HepG2 (cell line): ENCODE data around the gene NCOA6. TPM values are rescaled to one million over a fixed set of nuclear protein-coding genes. Genes with fewer than 3 reads are reported as not detected.

ENCODE experiments used
- ADNP ChIP-seq: sonication (generic); formaldehyde crosslinking; IDR thresholded peaks from 2 replicates; pipeline ENCODE4 v1.4.0; 2020; ENCODE audit warnings: missing genetic modification reagents
- CREBL2 ChIP-seq: sonication (generic); formaldehyde crosslinking; IDR thresholded peaks from 2 replicates; pipeline ENCODE4 v1.8.1; 2023; ENCODE audit warnings: missing genetic modification reagents, mild to moderate bottlenecking, borderline replicate concordance
- EEA1 ChIP-seq: sonication (generic); formaldehyde crosslinking; IDR thresholded peaks from 2 replicates; pipeline ENCODE4 v1.5.1; 2020; ENCODE audit warnings: mild to moderate bottlenecking, missing genetic modification reagents, borderline replicate concordance
- EHMT2 ChIP-seq: fragments of 200-600 bp; sonication (generic); IDR thresholded peaks from 2 replicates; pipeline ENCODE4 v1.7.0; 2017; ENCODE audit warnings: antibody characterized with exemption, low read depth, low read length, borderline replicate concordance
- MIXL1 ChIP-seq: IDR thresholded peaks from 2 replicates; pipeline ENCODE4 v1.6.1; 2016
- MLX ChIP-seq: IDR thresholded peaks from 2 replicates; pipeline ENCODE4 v1.6.1; 2016
- NCOA2 ChIP-seq: sonication (generic); formaldehyde crosslinking; IDR thresholded peaks from 2 replicates; pipeline ENCODE4 v1.8.0; 2022; ENCODE audit warnings: inconsistent platforms
- PATZ1 ChIP-seq: sonication (generic); formaldehyde crosslinking; IDR thresholded peaks from 2 replicates; pipeline ENCODE4 v1.4.0; 2020; ENCODE audit warnings: missing genetic modification reagents
- POLR2AphosphoS2 ChIP-seq: IDR thresholded peaks from 2 replicates; pipeline ENCODE4 v1.6.1; 2011; ENCODE audit warnings: low read depth, low read length, improper control_type of control experiment
- SALL1 ChIP-seq: sonication (generic); formaldehyde crosslinking; IDR thresholded peaks from 2 replicates; pipeline ENCODE4 v1.8.0; 2022; ENCODE audit warnings: mild to moderate bottlenecking, missing genetic modification reagents
- SNRNP70 ChIP-seq: fragments of 200-400 bp; formaldehyde crosslinking; IDR thresholded peaks from 2 replicates; pipeline ENCODE4 v1.6.1; 2017; ENCODE audit warnings: mild to moderate bottlenecking, low read depth, low read length, moderate library complexity
- SP140L ChIP-seq: sonication (generic); formaldehyde crosslinking; IDR thresholded peaks from 2 replicates; pipeline ENCODE4 v1.4.0; 2020; ENCODE audit warnings: missing genetic modification reagents, borderline replicate concordance
- SP2 ChIP-seq: sonication (generic); formaldehyde crosslinking; IDR thresholded peaks from 2 replicates; pipeline ENCODE4 v1.5.1; 2020; ENCODE audit warnings: mild to moderate bottlenecking, missing genetic modification reagents
- STAG1 ChIP-seq: sonication (generic); formaldehyde crosslinking; IDR thresholded peaks from 2 replicates; pipeline ENCODE4 v1.4.0; 2020; ENCODE audit warnings: missing genetic modification reagents
- TBL1XR1 ChIP-seq: fragments of 150-350 bp; IDR thresholded peaks from 2 replicates; pipeline ENCODE4 v1.6.1; 2014; ENCODE audit warnings: borderline replicate concordance, low read length; ENCODE audit not compliant: partially characterized antibody
- TCF7 ChIP-seq: sonication (generic); IDR thresholded peaks from 2 replicates; pipeline ENCODE4 v1.6.1; 2016; ENCODE audit warnings: antibody characterized with exemption, low read depth
- ZBTB46 ChIP-seq: sonication (generic); formaldehyde crosslinking; IDR thresholded peaks from 2 replicates; pipeline ENCODE4 v1.4.0; 2020; ENCODE audit warnings: mild to moderate bottlenecking, missing genetic modification reagents, borderline replicate concordance
- ZFP36L2 ChIP-seq: sonication (generic); formaldehyde crosslinking; IDR thresholded peaks from 2 replicates; pipeline ENCODE4 v1.4.0; 2020; ENCODE audit warnings: missing genetic modification reagents
- ZNF274 ChIP-seq: sonication (generic); formaldehyde crosslinking; IDR thresholded peaks from 2 replicates; pipeline ENCODE4 v1.5.1; 2020; ENCODE audit warnings: mild to moderate bottlenecking, missing genetic modification reagents
- ZNF503 ChIP-seq: sonication (generic); formaldehyde crosslinking; IDR thresholded peaks from 2 replicates; pipeline ENCODE4 v1.4.0; 2020; ENCODE audit warnings: missing genetic modification reagents
- ZNF580 ChIP-seq: IDR thresholded peaks from 2 replicates; pipeline ENCODE4 v1.6.1; 2016; ENCODE audit warnings: low read depth, borderline replicate concordance
- ZNF660 ChIP-seq: sonication (generic); formaldehyde crosslinking; IDR thresholded peaks from 2 replicates; pipeline ENCODE4 v1.5.1; 2020; ENCODE audit warnings: mild to moderate bottlenecking, low read depth, missing genetic modification reagents, borderline replicate concordance
- ZNF720 ChIP-seq: sonication (generic); formaldehyde crosslinking; IDR thresholded peaks from 2 replicates; pipeline ENCODE4 v1.4.0; 2020; ENCODE audit warnings: missing genetic modification reagents
- polyA plus RNA-seq, 8 experiments: library from polyadenylated mRNA; depleted of rRNA in 3 of 8; stranded (reverse) in 7 of 8; unstranded in 1 of 8; fragments of >200 nt; fragmentation: Illumina TruSeq in 4 of 8; extraction: Trizol in 4 of 8; gene quantifications; 2 replicates each; pipeline versions ENCODE4 v1.2.1 to v1.2.3, GENCODE V29; 2011 to 2016; ENCODE audit warnings: low read depth in 4 of 8, missing spikeins in 1 of 8, mixed read lengths in 1 of 8; ENCODE audit not compliant: insufficient read depth in 1 of 8
- total RNA-seq, 5 experiments: library from RNA; depleted of rRNA; stranded (reverse); fragments of >200 nt; fragmentation: Illumina TruSeq; extraction: Trizol; gene quantifications; 2 replicates each; pipeline ENCODE4 v1.2.3, GENCODE V29; 2016; ENCODE audit warnings: low read depth in 1 of 5

Gene NCOA6
- total and polyA plus RNA-seq, 2 of the 13 experiments (the other 11 are each of a cell fraction or from before 2014, with no cell fraction given), result 11.2 to 29.3 TPM

- TF ChIP-seq ZNF580 (CRISPR knock-in tag) (peak; percentile 66; the same call in 1 of the 2 replicates), EEA1 (CRISPR knock-in tag) (no peak), ZNF720 (no peak), SNRNP70 (no peak), ZNF274 (CRISPR knock-in tag) (peak; percentile 67; the same call in 1 of the 2 replicates), ZNF503 (peak; percentile 61; the same call in 1 of the 2 replicates), ZBTB46 (CRISPR knock-in tag) (no peak), POLR2AphosphoS2 (no peak), EHMT2 (peak; percentile 48; the same call in 1 of the 2 replicates), ZFP36L2 (CRISPR knock-in tag) (no peak), CREBL2 (CRISPR knock-in tag) (no peak), TCF7 (no peak), MIXL1 (CRISPR knock-in tag) (no peak; the same call in 1 of the 2 replicates), NCOA2 (CRISPR knock-in tag) (peak; percentile 63), MLX (no peak), SP2 (CRISPR knock-in tag) (no peak), ZNF660 (no peak), STAG1 (CRISPR knock-in tag) (no peak), SALL1 (CRISPR knock-in tag) (peak; percentile 80), PATZ1 (CRISPR knock-in tag) (no peak), SP140L (CRISPR knock-in tag) (no peak), ADNP (CRISPR knock-in tag) (0 out of 2 replicates have a peak, but pooled peaks have one; percentile 29), TBL1XR1 (no peak)
Observed at GRCh38 chr20:34717230-34718095, 108.0 kb downstream of the NCOA6 start (continued).
